Upper lobe of right lung (tissue), 1 donor: ENCODE data around the gene ANKS1A. TPM values are rescaled to one million over a fixed set of nuclear protein-coding genes. Genes with fewer than 3 reads are reported as not detected.
"Not testable (repeated sequence)": the region's sequence is repeated elsewhere in the genome, so short reads cannot be mapped to it uniquely, and the experiment has no call there.

Source experiments
- ATAC-seq: fragments of 200-7000 bp; cut with Tn5 transposase; one replicate; pipeline ENCODE4 v1.9.1; 2020; ENCODE audit warnings: mild to moderate bottlenecking, moderate library complexity
- DNase-seq: peaks from one replicate; pipeline ENCODE4 v3.0.0-alpha.2; 2020
- H3K27ac ChIP-seq: fragments of 200-600 bp; one replicate; pipeline ENCODE4 v1.8.0; 2022
- H3K27me3 ChIP-seq: fragments of 200-600 bp; one replicate; pipeline ENCODE4 v1.8.0; 2022; ENCODE audit warnings: mild to moderate bottlenecking
- H3K36me3 ChIP-seq: fragments of 200-600 bp; one replicate; pipeline ENCODE4 v1.8.0; 2022
- H3K4me1 ChIP-seq: fragments of 200-600 bp; one replicate; pipeline ENCODE4 v1.8.0; 2022
- H3K4me3 ChIP-seq: fragments of 200-600 bp; one replicate; pipeline ENCODE4 v1.8.0; 2022; ENCODE audit warnings: mild to moderate bottlenecking
- H3K9me3 ChIP-seq: fragments of 200-600 bp; one replicate; pipeline ENCODE4 v1.8.0; 2022
- CTCF ChIP-seq: fragments of 200-600 bp; IDR thresholded peaks from one replicate; pipeline ENCODE4 v1.8.0; 2022; ENCODE audit warnings: antibody characterized with exemption
- intact Hi-C: fragments of 100-400 bp; cut with DNase I; formaldehyde crosslinking; loops from one replicate; pipeline ENCODE4 v1.11.0; 2022
- total RNA-seq: library from RNA; stranded (reverse); fragmentation: NEBNext Ultra II Directional; extraction: Animal tissue kit (Norgen Biotek cat#: 25700); gene quantifications from one replicate; pipeline ENCODE4 v1.2.1, GENCODE V29; 2021
- donor health status: DM: no; HTN: yes; CAD: no; lungs with severe emphysema.

ANKS1A gene
- total RNA-seq, 1 donor from 2014 or later, result 59.0 TPM

- Histone ChIP-seq H3K27ac (no peak overlapping the region), H3K4me3 (no peak overlapping the region), H3K4me1 (no peaks in the 10 kb centered on the region), H3K36me3 (peaks cover 61% of the 10 kb centered on the region), H3K9me3 (no peaks in the 10 kb centered on the region), H3K27me3 (no peaks in the 10 kb centered on the region)
- ATAC-seq (peak; percentile 60), DNase-seq (no peak)
- TF ChIP-seq CTCF, result no peak
- intact Hi-C loops, result no loop called here
Observed at GRCh38 chr6:34990971-34991560, 102.0 kb downstream of the ANKS1A start.

- Histone ChIP-seq H3K27ac (no peak overlapping the region), H3K4me1 (no peaks in the 10 kb centered on the region), H3K9me3 (no peaks in the 10 kb centered on the region), H3K4me3 (no peak overlapping the region), H3K27me3 (no peaks in the 10 kb centered on the region), H3K36me3 (peaks cover 57% of the 10 kb centered on the region)
- no peak for DNase-seq
- TF ChIP-seq CTCF, result no peak
- intact Hi-C loops, result no loop called here
- no peak for ATAC-seq
Observed at GRCh38 chr6:34992376-34992775, 103.3 kb downstream of the ANKS1A start.

GRCh38 chr6:34993213-34993612 lies 104.2 kb downstream of the ANKS1A start:
- DNase-seq (no peak), ATAC-seq (no peak)
- no peak overlapping the region for H3K4me3 ChIP-seq
- no peak for TF ChIP-seq CTCF
- H3K36me3 ChIP-seq, result peaks cover 57% of the 10 kb centered on the region
- H3K9me3 ChIP-seq, result no peaks in the 10 kb centered on the region
- no peaks in the 10 kb centered on the region for H3K27me3 ChIP-seq
- H3K4me1 ChIP-seq, result no peaks in the 10 kb centered on the region
- no peak overlapping the region for H3K27ac ChIP-seq
- intact Hi-C loops, result no loop called here

- no peak for TF ChIP-seq CTCF
- no peak overlapping the region for H3K4me3 ChIP-seq
- no peaks in the 10 kb centered on the region for H3K4me1 ChIP-seq
- intact Hi-C loops, result no loop called here
- ATAC-seq (no peak), DNase-seq (no peak)
- peaks cover 48% of the 10 kb centered on the region for H3K36me3 ChIP-seq
- no peak overlapping the region for H3K27ac ChIP-seq
- no peaks in the 10 kb centered on the region for H3K9me3 ChIP-seq
- no peaks in the 10 kb centered on the region for H3K27me3 ChIP-seq
Observed at GRCh38 chr6:34994693-34995092, 105.6 kb downstream of the ANKS1A start.

- H3K4me3 ChIP-seq, H3K27ac ChIP-seq, H3K4me1 ChIP-seq, ATAC-seq, DNase-seq, intact Hi-C loops, H3K27me3 ChIP-seq, H3K9me3 ChIP-seq: not testable (repeated sequence)
- H3K36me3 ChIP-seq, result peaks cover 30% of the 10 kb centered on the region
Observed at GRCh38 chr6:34998417-34998816, 109.4 kb downstream of the ANKS1A start.

GRCh38 chr6:34999153-34999552 lies 110.1 kb downstream of the ANKS1A start:
- DNase-seq, H3K27ac ChIP-seq, intact Hi-C loops, H3K27me3 ChIP-seq, H3K4me1 ChIP-seq, H3K4me3 ChIP-seq, ATAC-seq, H3K9me3 ChIP-seq: not testable (repeated sequence)
- H3K36me3 ChIP-seq, result peaks cover 23% of the 10 kb centered on the region

- H3K4me3 ChIP-seq, H3K27ac ChIP-seq, intact Hi-C loops, H3K9me3 ChIP-seq, ATAC-seq, DNase-seq, H3K4me1 ChIP-seq, H3K27me3 ChIP-seq: not testable (repeated sequence)
- peaks cover 15% of the 10 kb centered on the region for H3K36me3 ChIP-seq
Observed at GRCh38 chr6:34999962-35000361, 110.9 kb downstream of the ANKS1A start.

GRCh38 chr6:35001349-35001748 lies 112.3 kb downstream of the ANKS1A start:
- DNase-seq, H3K27ac ChIP-seq, H3K9me3 ChIP-seq, intact Hi-C loops, ATAC-seq, H3K36me3 ChIP-seq, H3K27me3 ChIP-seq, H3K4me1 ChIP-seq, H3K4me3 ChIP-seq: not testable (repeated sequence)

- H3K4me1 ChIP-seq, H3K9me3 ChIP-seq, H3K27me3 ChIP-seq, ATAC-seq, intact Hi-C loops, H3K36me3 ChIP-seq, H3K4me3 ChIP-seq, H3K27ac ChIP-seq, DNase-seq: not testable (repeated sequence)
Observed at GRCh38 chr6:35003886-35004530, 115.0 kb downstream of the ANKS1A start.
